Measurements from ENCODE around the gene CAMKMT. TPM values are rescaled to one million over a fixed set of nuclear protein-coding genes. Genes with fewer than 3 reads are reported as not detected.

CAMKMT gene
- total RNA-seq, 1 donor = 15.0 TPM

GRCh38 chr2:44569491-44569890, 207.7 kb downstream of the CAMKMT start:
- no peak for DNase-seq (ENCODE audit: low read depth)
- TF ChIP-seq CTCF (IDR thresholded peaks at IDR 0.05; ENCODE audit: insufficient read depth, low read length) = no peak
- no peak overlapping the region for H3K4me3 ChIP-seq (ENCODE audit: low read depth, low read length)

GRCh38 chr2:44570271-44570670, 208.5 kb downstream of the CAMKMT start:
- no peak overlapping the region for H3K4me3 ChIP-seq (ENCODE audit: low read depth, low read length)
- no peak for TF ChIP-seq CTCF (IDR thresholded peaks at IDR 0.05; ENCODE audit: insufficient read depth, low read length)
- no peak for DNase-seq (ENCODE audit: low read depth)

- H3K4me3 ChIP-seq (ENCODE audit: low read depth, low read length) = no peak overlapping the region
- no peak for DNase-seq (ENCODE audit: low read depth)
- TF ChIP-seq CTCF (IDR thresholded peaks at IDR 0.05; ENCODE audit: insufficient read depth, low read length) = no peak
Measured at GRCh38 chr2:44570777-44571176, 209.0 kb downstream of the CAMKMT start.

- DNase-seq (ENCODE audit: low read depth) = no peak
- no peak overlapping the region for H3K4me3 ChIP-seq (ENCODE audit: low read depth, low read length)
- no peak for TF ChIP-seq CTCF (IDR thresholded peaks at IDR 0.05; ENCODE audit: insufficient read depth, low read length)
Measured at GRCh38 chr2:44572196-44572900, 210.6 kb downstream of the CAMKMT start.

- no peak overlapping the region for H3K4me3 ChIP-seq (ENCODE audit: low read depth, low read length)
- DNase-seq (ENCODE audit: low read depth) = no peak
- no peak for TF ChIP-seq CTCF (IDR thresholded peaks at IDR 0.05; ENCODE audit: insufficient read depth, low read length)
Measured at GRCh38 chr2:44573996-44574395, 212.2 kb downstream of the CAMKMT start.

- no peak overlapping the region for H3K4me3 ChIP-seq (ENCODE audit: low read depth, low read length)
- DNase-seq (ENCODE audit: low read depth) = peak; percentile 69
- no peak for TF ChIP-seq CTCF (IDR thresholded peaks at IDR 0.05; ENCODE audit: insufficient read depth, low read length)
Measured at GRCh38 chr2:44578471-44579093, 216.8 kb downstream of the CAMKMT start.

Measured in fibroblast of the aortic adventitia (primary cell).